MM.1S (cell line): ENCODE measurements around the gene ADAMTS17.

Experiments used
- DNase-seq: peaks from one replicate; pipeline ENCODE4 v3.0.0-alpha.2; 2015
- H2AFZ ChIP-seq: fragments of 300-600 bp; sonication (generic); 2 replicates; pipeline ENCODE4 v1.6.0; 2016; ENCODE audit warnings: antibody characterized with exemption, low read length
- H3F3A ChIP-seq: fragments of 300-600 bp; sonication (generic); 2 replicates; pipeline ENCODE4 v1.6.1; 2016; ENCODE audit warnings: mild to moderate bottlenecking, antibody characterized with exemption, low read length, moderate library complexity, mixed read lengths; ENCODE audit not compliant: insufficient read depth
- H3K27ac ChIP-seq: fragments of 300-600 bp; sonication (generic); 2 replicates; pipeline ENCODE4 v1.5.1; 2016; ENCODE audit warnings: mild to moderate bottlenecking, low read length
- H3K27me3 ChIP-seq: fragments of 300-600 bp; sonication (generic); replicated peaks from 2 replicates; pipeline ENCODE4 v1.6.0; 2016; ENCODE audit warnings: low read length; ENCODE audit not compliant: insufficient read depth
- H3K36me3 ChIP-seq: fragments of 300-600 bp; sonication (generic); replicated peaks from 2 replicates; pipeline ENCODE4 v1.6.1; 2016; ENCODE audit warnings: mild to moderate bottlenecking, low read length, mixed read lengths; ENCODE audit not compliant: insufficient read depth
- H3K4me1 ChIP-seq: fragments of 300-600 bp; sonication (generic); 2 replicates; pipeline ENCODE4 v1.6.1; 2016; ENCODE audit warnings: low read length, mixed read lengths
- H3K4me2 ChIP-seq: fragments of 300-600 bp; sonication (generic); 2 replicates; pipeline ENCODE4 v1.6.0; 2016; ENCODE audit warnings: low read depth, low read length
- H3K4me3 ChIP-seq: fragments of 300-600 bp; sonication (generic); 2 replicates; pipeline ENCODE4 v1.5.1; 2016; ENCODE audit warnings: low read length, mixed read lengths
- H3K79me2 ChIP-seq: fragments of 300-600 bp; sonication (generic); 2 replicates; pipeline ENCODE4 v1.6.1; 2016; ENCODE audit warnings: mixed run types, low read length, mixed read lengths
- H3K9ac ChIP-seq: fragments of 300-600 bp; sonication (generic); 2 replicates; pipeline ENCODE4 v1.6.1; 2016; ENCODE audit warnings: low read length, mixed read lengths
- H3K9me2 ChIP-seq: fragments of 300-600 bp; sonication (generic); replicated peaks from 2 replicates; pipeline ENCODE4 v1.6.1; 2016; ENCODE audit warnings: mild to moderate bottlenecking, low read length, mixed read lengths; ENCODE audit not compliant: insufficient read depth
- H3K9me3 ChIP-seq: fragments of 300-600 bp; sonication (generic); replicated peaks from 2 replicates; pipeline ENCODE4 v1.6.1; 2016; ENCODE audit warnings: mild to moderate bottlenecking, low read length, mixed read lengths; ENCODE audit not compliant: insufficient read depth
- H4K20me1 ChIP-seq: fragments of 300-600 bp; sonication (generic); 2 replicates; pipeline ENCODE4 v1.6.1; 2016; ENCODE audit warnings: mild to moderate bottlenecking, low read length, moderate library complexity, mixed read lengths; ENCODE audit not compliant: insufficient read depth
- EZH2 ChIP-seq: fragments of 300-600 bp; sonication (generic); optimal IDR thresholded peaks from 2 replicates; pipeline ENCODE3; 2017; ENCODE audit warnings: low read depth, mild to moderate bottlenecking, antibody characterized with exemption, low read length, mixed read lengths
- EZH2phosphoT487 ChIP-seq: fragments of 300-600 bp; sonication (generic); IDR thresholded peaks from 2 replicates; pipeline ENCODE4 v1.6.1; 2018; ENCODE audit warnings: antibody characterized with exemption, low read length
- TF ChIP-seq, protein P1 (sequence below): fragments of 300-600 bp; sonication (generic); IDR thresholded peaks from 2 replicates; pipeline ENCODE4 v1.5.1; 2016; ENCODE audit warnings: antibody characterized with exemption, low read length, mixed read lengths

The ADAMTS17 gene

GRCh38 chr15:100383302-100384107, 41.7 kb upstream of the ADAMTS17 start:
- Histone ChIP-seq H3K9me2 (no peaks in the 10 kb centered on the region), H4K20me1 (no peaks in the 10 kb centered on the region), H3K27me3 (no peaks in the 10 kb centered on the region), H3K27ac (no peak overlapping the region), H3K4me3 (no peak overlapping the region), H2AFZ (no peak overlapping the region), H3K4me2 (no peak overlapping the region), H3K9ac (no peak overlapping the region), H3K36me3 (no peaks in the 10 kb centered on the region), H3K79me2 (no peaks in the 10 kb centered on the region), H3F3A (no peaks in the 10 kb centered on the region), H3K9me3 (no peaks in the 10 kb centered on the region), H3K4me1 (no peaks in the 10 kb centered on the region)
- TF ChIP-seq, protein P1, sequence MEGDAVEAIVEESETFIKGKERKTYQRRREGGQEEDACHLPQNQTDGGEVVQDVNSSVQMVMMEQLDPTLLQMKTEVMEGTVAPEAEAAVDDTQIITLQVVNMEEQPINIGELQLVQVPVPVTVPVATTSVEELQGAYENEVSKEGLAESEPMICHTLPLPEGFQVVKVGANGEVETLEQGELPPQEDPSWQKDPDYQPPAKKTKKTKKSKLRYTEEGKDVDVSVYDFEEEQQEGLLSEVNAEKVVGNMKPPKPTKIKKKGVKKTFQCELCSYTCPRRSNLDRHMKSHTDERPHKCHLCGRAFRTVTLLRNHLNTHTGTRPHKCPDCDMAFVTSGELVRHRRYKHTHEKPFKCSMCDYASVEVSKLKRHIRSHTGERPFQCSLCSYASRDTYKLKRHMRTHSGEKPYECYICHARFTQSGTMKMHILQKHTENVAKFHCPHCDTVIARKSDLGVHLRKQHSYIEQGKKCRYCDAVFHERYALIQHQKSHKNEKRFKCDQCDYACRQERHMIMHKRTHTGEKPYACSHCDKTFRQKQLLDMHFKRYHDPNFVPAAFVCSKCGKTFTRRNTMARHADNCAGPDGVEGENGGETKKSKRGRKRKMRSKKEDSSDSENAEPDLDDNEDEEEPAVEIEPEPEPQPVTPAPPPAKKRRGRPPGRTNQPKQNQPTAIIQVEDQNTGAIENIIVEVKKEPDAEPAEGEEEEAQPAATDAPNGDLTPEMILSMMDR, result peak; percentile 52
- TF ChIP-seq EZH2phosphoT487, result no peak
- DNase-seq, result peak; percentile 23

GRCh38 chr15:100373942-100374341, 32.2 kb upstream of the ADAMTS17 start:
- H2AFZ ChIP-seq, result no peak overlapping the region
- H3F3A ChIP-seq, result no peaks in the 10 kb centered on the region
- H3K9me2 ChIP-seq, result no peaks in the 10 kb centered on the region
- H3K79me2 ChIP-seq, result no peaks in the 10 kb centered on the region
- no peak overlapping the region for H3K4me3 ChIP-seq
- no peak for DNase-seq
- no peak overlapping the region for H3K4me2 ChIP-seq
- no peaks in the 10 kb centered on the region for H4K20me1 ChIP-seq
- TF ChIP-seq EZH2 (no peak), EZH2phosphoT487 (no peak)
- TF ChIP-seq, protein P1, result no peak
- H3K36me3 ChIP-seq, result no peaks in the 10 kb centered on the region
- no peaks in the 10 kb centered on the region for H3K27me3 ChIP-seq
- H3K4me1 ChIP-seq, result no peaks in the 10 kb centered on the region
- no peaks in the 10 kb centered on the region for H3K9me3 ChIP-seq
- no peak overlapping the region for H3K9ac ChIP-seq
- no peak overlapping the region for H3K27ac ChIP-seq

DNA sequence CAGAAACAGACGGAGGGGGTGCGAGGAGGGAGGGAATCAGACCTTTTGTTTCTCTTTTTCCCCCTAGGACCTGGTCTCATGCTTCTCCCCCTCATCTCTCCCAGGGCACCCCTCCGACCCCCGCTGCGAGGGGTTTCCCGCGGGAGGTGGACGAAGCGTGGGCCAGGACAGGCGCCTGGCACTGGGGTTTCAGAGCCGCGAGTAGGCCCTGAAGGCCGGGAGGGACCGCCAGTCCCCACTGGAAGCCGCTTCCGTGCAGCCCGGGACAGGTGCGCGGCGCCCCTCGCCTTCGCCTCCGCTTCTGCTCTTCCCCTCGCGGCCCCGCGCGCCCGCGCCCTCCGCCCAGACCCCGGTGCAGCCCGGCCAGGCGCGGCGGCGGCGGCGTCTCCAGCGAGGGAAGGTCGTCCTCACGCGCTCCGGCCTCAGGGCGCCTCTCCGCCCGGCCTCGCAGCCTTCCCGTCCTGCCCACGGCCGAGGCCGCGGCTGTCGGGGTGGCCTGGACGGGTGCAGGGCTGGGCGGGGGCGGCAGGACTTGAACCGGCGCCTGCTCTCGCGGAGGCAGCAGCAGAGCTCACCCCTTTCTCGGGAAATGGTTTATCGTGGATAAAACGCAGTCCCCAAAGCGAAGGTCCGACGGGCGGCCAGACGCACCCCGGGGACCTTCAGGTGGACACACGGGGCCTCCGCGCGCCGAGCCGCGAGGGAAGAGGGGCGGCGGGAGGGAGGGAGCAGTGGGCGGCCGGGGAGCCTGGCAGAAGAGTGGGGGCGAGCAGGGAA, 31.5 kb upstream of the ADAMTS17 start:
- no peak for TF ChIP-seq EZH2phosphoT487
- TF ChIP-seq EZH2, result no peak
- TF ChIP-seq, protein P1, result no peak
- no peaks in the 10 kb centered on the region for H3F3A ChIP-seq
- no peak overlapping the region for H3K4me2 ChIP-seq
- H3K36me3 ChIP-seq, result no peaks in the 10 kb centered on the region
- no peak overlapping the region for H3K4me3 ChIP-seq
- H3K9me2 ChIP-seq, result no peaks in the 10 kb centered on the region
- no peaks in the 10 kb centered on the region for H3K9me3 ChIP-seq
- H3K79me2 ChIP-seq, result no peaks in the 10 kb centered on the region
- no peaks in the 10 kb centered on the region for H3K27me3 ChIP-seq
- H2AFZ ChIP-seq, result no peak overlapping the region
- no peak for DNase-seq
- no peak overlapping the region for H3K27ac ChIP-seq
- no peaks in the 10 kb centered on the region for H4K20me1 ChIP-seq
- no peak overlapping the region for H3K9ac ChIP-seq
- no peaks in the 10 kb centered on the region for H3K4me1 ChIP-seq
